ENCODE results near the gene RBPMS2. TPM values are rescaled to one million over a fixed set of nuclear protein-coding genes. Genes with fewer than 3 reads are reported as not detected.

The RBPMS2 gene
- total RNA-seq, result not detected in 2 replicates

DNA sequence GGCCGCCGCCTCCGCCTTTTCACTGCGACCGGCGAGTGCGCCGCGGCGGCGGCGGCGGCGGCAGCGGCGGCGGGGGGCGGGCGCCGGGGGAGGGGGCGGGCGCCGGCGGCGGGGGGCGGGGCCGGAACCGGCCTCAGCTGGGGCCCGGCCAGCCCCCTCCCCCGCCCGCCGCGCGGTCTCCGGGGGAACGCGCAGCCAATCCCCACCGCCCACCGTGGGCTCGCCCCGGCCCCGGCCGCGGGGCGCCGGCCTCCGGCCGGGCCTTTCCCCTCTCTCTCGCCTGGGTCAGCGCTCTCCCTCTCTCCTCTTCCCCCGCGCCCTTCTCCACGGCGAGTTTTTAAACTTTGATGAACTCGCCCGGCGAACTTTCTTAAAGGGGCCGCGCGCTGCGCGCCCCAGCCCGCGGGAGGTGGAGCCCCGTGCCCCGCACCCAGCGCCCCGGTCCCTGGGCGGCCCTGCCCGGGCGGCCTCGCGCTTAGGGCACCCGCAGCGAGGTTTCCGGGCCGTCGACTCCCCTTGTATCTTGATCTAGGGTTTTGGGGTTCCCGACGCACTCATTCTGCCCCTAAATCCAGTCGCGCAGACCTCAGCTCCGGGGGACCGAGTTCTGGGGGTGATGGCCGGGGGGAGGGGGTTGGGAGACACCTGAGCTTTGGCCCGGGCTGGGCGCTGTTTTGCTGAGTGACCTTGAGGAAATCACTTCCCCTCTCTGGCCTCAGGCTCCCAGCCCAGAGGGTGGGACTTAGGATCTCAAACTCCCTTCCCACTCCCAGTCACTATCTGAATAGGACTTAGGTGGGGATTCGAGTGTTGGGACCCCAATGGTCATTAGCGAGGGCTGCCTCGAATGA is at the start of gene RBPMS2:
Gene RBPMS2, minus strand, starts transcription at position 39 of the 851 bp plus-strand sequence. CDS start 270 bp downstream, outside the sequence.

Other genes starting within 250 kb of the RBPMS2 start
- gene PIF1, start 50.1 kb upstream of the RBPMS2 start, total RNA-seq, result 2.4 and 5.8 TPM in 2 replicates
- gene PLEKHO2, start 66.3 kb upstream of the RBPMS2 start, total RNA-seq, result 23.2 and 26.0 TPM in 2 replicates
- 2.7 and 4.8 TPM in 2 replicates for gene ANKDD1A, start 136.3 kb upstream of the RBPMS2 start, total RNA-seq
- 67.6 and 69.8 TPM in 2 replicates for gene SPG21, start 214.3 kb upstream of the RBPMS2 start, total RNA-seq

All from smooth muscle cell of the umbilical artery (primary cell).